MM.1S (cell line): ENCODE results near the gene SYP.

Experiments
- DNase-seq: peaks from one replicate; pipeline ENCODE4 v3.0.0-alpha.2; 2015
- H2AFZ ChIP-seq: fragments of 300-600 bp; sonication (generic); 2 replicates; pipeline ENCODE4 v1.6.0; 2016; ENCODE audit warnings: antibody characterized with exemption, low read length
- H3F3A ChIP-seq: fragments of 300-600 bp; sonication (generic); 2 replicates; pipeline ENCODE4 v1.6.1; 2016; ENCODE audit warnings: mild to moderate bottlenecking, antibody characterized with exemption, low read length, moderate library complexity, mixed read lengths; ENCODE audit not compliant: insufficient read depth
- H3K27ac ChIP-seq: fragments of 300-600 bp; sonication (generic); 2 replicates; pipeline ENCODE4 v1.5.1; 2016; ENCODE audit warnings: mild to moderate bottlenecking, low read length
- H3K27me3 ChIP-seq: fragments of 300-600 bp; sonication (generic); replicated peaks from 2 replicates; pipeline ENCODE4 v1.6.0; 2016; ENCODE audit warnings: low read length; ENCODE audit not compliant: insufficient read depth
- H3K36me3 ChIP-seq: fragments of 300-600 bp; sonication (generic); replicated peaks from 2 replicates; pipeline ENCODE4 v1.6.1; 2016; ENCODE audit warnings: mild to moderate bottlenecking, low read length, mixed read lengths; ENCODE audit not compliant: insufficient read depth
- H3K4me1 ChIP-seq: fragments of 300-600 bp; sonication (generic); 2 replicates; pipeline ENCODE4 v1.6.1; 2016; ENCODE audit warnings: low read length, mixed read lengths
- H3K4me2 ChIP-seq: fragments of 300-600 bp; sonication (generic); 2 replicates; pipeline ENCODE4 v1.6.0; 2016; ENCODE audit warnings: low read depth, low read length
- H3K4me3 ChIP-seq: fragments of 300-600 bp; sonication (generic); 2 replicates; pipeline ENCODE4 v1.5.1; 2016; ENCODE audit warnings: low read length, mixed read lengths
- H3K79me2 ChIP-seq: fragments of 300-600 bp; sonication (generic); 2 replicates; pipeline ENCODE4 v1.6.1; 2016; ENCODE audit warnings: mixed run types, low read length, mixed read lengths
- H3K9ac ChIP-seq: fragments of 300-600 bp; sonication (generic); 2 replicates; pipeline ENCODE4 v1.6.1; 2016; ENCODE audit warnings: low read length, mixed read lengths
- H3K9me2 ChIP-seq: fragments of 300-600 bp; sonication (generic); replicated peaks from 2 replicates; pipeline ENCODE4 v1.6.1; 2016; ENCODE audit warnings: mild to moderate bottlenecking, low read length, mixed read lengths; ENCODE audit not compliant: insufficient read depth
- H3K9me3 ChIP-seq: fragments of 300-600 bp; sonication (generic); replicated peaks from 2 replicates; pipeline ENCODE4 v1.6.1; 2016; ENCODE audit warnings: mild to moderate bottlenecking, low read length, mixed read lengths; ENCODE audit not compliant: insufficient read depth
- H4K20me1 ChIP-seq: fragments of 300-600 bp; sonication (generic); 2 replicates; pipeline ENCODE4 v1.6.1; 2016; ENCODE audit warnings: mild to moderate bottlenecking, low read length, moderate library complexity, mixed read lengths; ENCODE audit not compliant: insufficient read depth
- CTCF ChIP-seq: fragments of 300-600 bp; sonication (generic); IDR thresholded peaks from 2 replicates; pipeline ENCODE4 v1.5.1; 2016; ENCODE audit warnings: antibody characterized with exemption, low read length, mixed read lengths
- EZH2 ChIP-seq: fragments of 300-600 bp; sonication (generic); optimal IDR thresholded peaks from 2 replicates; pipeline ENCODE3; 2017; ENCODE audit warnings: low read depth, mild to moderate bottlenecking, antibody characterized with exemption, low read length, mixed read lengths
- EZH2phosphoT487 ChIP-seq: fragments of 300-600 bp; sonication (generic); IDR thresholded peaks from 2 replicates; pipeline ENCODE4 v1.6.1; 2018; ENCODE audit warnings: antibody characterized with exemption, low read length

The SYP gene

DNA sequence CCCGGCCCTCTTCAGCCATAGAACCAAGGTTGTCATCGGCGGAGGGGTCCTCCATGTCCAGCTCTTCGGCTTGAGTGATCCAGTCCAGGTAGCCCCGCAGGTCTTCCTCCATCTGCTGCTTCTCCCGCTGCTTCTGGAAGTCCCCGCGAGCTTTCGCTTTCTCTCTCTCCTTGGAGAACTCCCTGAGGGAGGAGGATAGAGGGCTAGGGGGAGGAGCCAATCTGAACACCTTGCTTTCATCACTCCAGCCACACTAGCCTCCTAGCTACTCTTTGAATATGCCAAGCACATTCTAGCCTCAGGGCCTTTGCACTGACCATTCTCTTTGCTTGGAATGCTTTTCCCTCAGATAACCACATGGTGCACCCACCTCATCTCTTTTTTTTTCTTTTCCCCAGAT, 27.0 kb upstream of the SYP start:
- H3K36me3 ChIP-seq = no peaks in the 10 kb centered on the region
- H3F3A ChIP-seq = no peaks in the 10 kb centered on the region
- H3K27me3 ChIP-seq = no peaks in the 10 kb centered on the region
- H2AFZ ChIP-seq = peak overlapping the region; percentile 70
- peak overlapping the region; percentile 39; the same call in 1 of the 2 replicates for H3K4me2 ChIP-seq
- H4K20me1 ChIP-seq = no peaks in the 10 kb centered on the region
- H3K4me1 ChIP-seq = no peaks in the 10 kb centered on the region
- TF ChIP-seq EZH2phosphoT487 (no peak), CTCF (no peak), EZH2 (no peak)
- no peaks in the 10 kb centered on the region for H3K79me2 ChIP-seq
- peak overlapping the region; percentile 44 for H3K4me3 ChIP-seq
- no peaks in the 10 kb centered on the region for H3K9me3 ChIP-seq
- no peak overlapping the region for H3K9ac ChIP-seq
- peak; percentile 18 for DNase-seq
- H3K27ac ChIP-seq = no peak overlapping the region
- H3K9me2 ChIP-seq = no peaks in the 10 kb centered on the region

- DNase-seq = no peak
- Histone ChIP-seq H2AFZ (no peak overlapping the region), H3K9me2 (no peaks in the 10 kb centered on the region), H3K4me1 (no peaks in the 10 kb centered on the region), H3K4me3 (no peak overlapping the region), H3K27me3 (no peaks in the 10 kb centered on the region), H3K9me3 (no peaks in the 10 kb centered on the region), H3K9ac (no peak overlapping the region), H3K27ac (no peak overlapping the region), H3K79me2 (no peaks in the 10 kb centered on the region), H4K20me1 (no peaks in the 10 kb centered on the region), H3K36me3 (no peaks in the 10 kb centered on the region), H3K4me2 (no peak overlapping the region), H3F3A (no peaks in the 10 kb centered on the region)
- TF ChIP-seq EZH2phosphoT487 = no peak
Measured at GRCh38 chrX:49225858-49226257, 25.9 kb upstream of the SYP start.

DNA sequence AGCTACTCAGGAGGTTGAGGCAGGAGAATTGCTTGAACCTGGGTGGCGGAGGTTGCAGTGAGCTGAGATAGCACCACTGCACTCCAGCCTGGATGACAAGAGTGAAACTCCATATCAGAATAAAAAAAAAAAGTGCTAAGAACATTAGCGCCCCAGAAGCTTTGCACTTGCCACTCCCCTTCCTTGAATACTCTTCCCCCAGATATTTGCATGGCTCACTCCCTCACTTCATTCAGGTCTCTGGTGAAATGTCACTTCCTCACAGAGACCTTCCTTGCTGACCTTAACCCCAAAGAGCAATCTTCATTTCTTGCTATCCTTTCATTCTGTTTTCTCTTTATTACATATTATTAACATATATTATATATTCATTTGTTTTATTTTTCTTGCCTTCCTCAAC, 21.9 kb upstream of the SYP start:
- no peak overlapping the region for H2AFZ ChIP-seq
- H3K9ac ChIP-seq = no peak overlapping the region
- H3K4me3 ChIP-seq = no peak overlapping the region
- no peaks in the 10 kb centered on the region for H3K4me1 ChIP-seq
- no peaks in the 10 kb centered on the region for H3K27me3 ChIP-seq
- no peak overlapping the region for H3K27ac ChIP-seq
- no peaks in the 10 kb centered on the region for H3K9me2 ChIP-seq
- DNase-seq = no peak
- H3K36me3 ChIP-seq = no peaks in the 10 kb centered on the region
- H3K4me2 ChIP-seq = no peak overlapping the region
- H3F3A ChIP-seq = no peaks in the 10 kb centered on the region
- H3K9me3 ChIP-seq = no peaks in the 10 kb centered on the region
- H3K79me2 ChIP-seq = no peaks in the 10 kb centered on the region
- no peak for TF ChIP-seq CTCF
- TF ChIP-seq EZH2phosphoT487 = no peak
- no peak for TF ChIP-seq EZH2
- no peaks in the 10 kb centered on the region for H4K20me1 ChIP-seq

DNA sequence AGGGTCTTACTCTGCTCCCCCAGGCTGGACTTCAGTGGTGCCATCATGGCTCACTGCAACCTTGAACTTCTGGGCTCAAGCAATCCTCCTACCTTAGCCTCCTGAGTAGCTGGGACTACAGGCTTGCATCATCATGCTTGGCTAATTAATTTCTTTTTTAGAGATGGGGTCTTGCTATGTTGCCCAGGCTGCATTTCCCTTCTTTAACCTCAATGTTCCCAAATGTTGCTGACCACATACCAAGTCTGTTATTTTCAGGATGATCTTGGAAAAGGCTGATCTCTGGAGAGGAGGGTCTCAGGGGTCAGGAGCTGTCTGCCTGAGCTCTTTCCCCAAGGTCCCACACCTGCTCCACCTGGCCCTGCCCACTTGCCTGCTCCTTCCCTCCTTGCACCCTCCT, 20.1 kb upstream of the SYP start:
- no peaks in the 10 kb centered on the region for H4K20me1 ChIP-seq
- no peaks in the 10 kb centered on the region for H3K36me3 ChIP-seq
- no peaks in the 10 kb centered on the region for H3K9me2 ChIP-seq
- no peaks in the 10 kb centered on the region for H3K9me3 ChIP-seq
- no peak overlapping the region for H3K9ac ChIP-seq
- H3K4me1 ChIP-seq = no peaks in the 10 kb centered on the region
- H3K27ac ChIP-seq = no peak overlapping the region
- DNase-seq = no peak
- H3K4me3 ChIP-seq = no peak overlapping the region
- H3K79me2 ChIP-seq = no peaks in the 10 kb centered on the region
- H3K27me3 ChIP-seq = no peaks in the 10 kb centered on the region
- no peak for TF ChIP-seq CTCF
- TF ChIP-seq EZH2 = no peak
- no peak for TF ChIP-seq EZH2phosphoT487
- H2AFZ ChIP-seq = no peak overlapping the region
- no peak overlapping the region for H3K4me2 ChIP-seq
- H3F3A ChIP-seq = no peaks in the 10 kb centered on the region
